Right forelimb (tissue), 1 donor: ENCODE results near the gene GABARAPL2.
"Not testable (repeated sequence)": the region's sequence is repeated elsewhere in the genome, so short reads cannot be mapped to it uniquely, and the experiment has no call there.

Source experiments
- DNase-seq: peaks from one replicate; pipeline ENCODE4 v3.0.0-alpha.2; 2018

GABARAPL2 gene

DNA sequence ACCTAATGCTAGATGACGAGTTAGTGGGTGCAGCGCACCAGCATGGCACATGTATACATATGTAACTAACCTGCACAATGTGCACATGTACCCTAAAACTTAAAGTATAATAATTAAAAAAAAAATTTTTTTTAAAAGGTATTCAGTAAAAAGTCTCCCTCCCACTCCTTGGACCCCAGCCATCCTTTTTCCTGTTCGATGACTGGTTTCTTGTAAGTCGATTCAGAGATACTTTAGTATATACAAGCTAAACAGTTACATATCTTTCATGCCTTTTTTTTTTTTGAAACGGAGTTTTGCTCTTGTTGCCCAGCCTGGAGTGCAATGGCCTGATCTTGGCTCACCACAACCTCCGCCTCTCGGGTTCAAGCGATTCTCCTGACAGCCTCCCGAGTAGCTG lies 25.7 kb downstream of the GABARAPL2 start:
- DNase-seq = not testable (repeated sequence)

DNA sequence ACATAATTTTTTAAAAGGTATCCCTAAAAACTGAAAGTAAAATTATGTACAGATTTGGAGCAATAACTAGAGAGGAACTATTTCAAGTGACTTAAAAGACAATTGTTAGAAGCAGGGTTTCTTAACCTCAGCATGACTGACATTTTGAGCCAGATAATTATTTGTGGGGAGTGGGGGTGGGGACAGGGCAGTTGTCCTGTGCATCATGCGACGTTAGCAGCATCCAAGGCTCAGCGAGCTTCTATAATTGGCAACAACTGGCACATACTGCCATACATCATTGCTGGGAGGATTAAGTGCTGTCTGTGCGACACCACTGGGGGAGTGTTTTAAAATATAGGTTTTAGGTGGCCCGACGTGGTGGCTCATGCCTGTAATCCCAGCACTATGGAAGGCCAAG lies 27.1 kb downstream of the GABARAPL2 start:
- DNase-seq = no peak

GRCh38 chr16:75593825-75594820 lies 27.9 kb downstream of the GABARAPL2 start:
- DNase-seq = no peak

GRCh38 chr16:75599452-75600277 lies 33.5 kb downstream of the GABARAPL2 start:
- no peak for DNase-seq

- no peak for DNase-seq
These were observed 37.1 kb downstream of the GABARAPL2 start for GRCh38 chr16:75603241-75603640.

- no peak for DNase-seq
These were observed 40.3 kb downstream of the GABARAPL2 start for GRCh38 chr16:75606507-75606906.

DNA sequence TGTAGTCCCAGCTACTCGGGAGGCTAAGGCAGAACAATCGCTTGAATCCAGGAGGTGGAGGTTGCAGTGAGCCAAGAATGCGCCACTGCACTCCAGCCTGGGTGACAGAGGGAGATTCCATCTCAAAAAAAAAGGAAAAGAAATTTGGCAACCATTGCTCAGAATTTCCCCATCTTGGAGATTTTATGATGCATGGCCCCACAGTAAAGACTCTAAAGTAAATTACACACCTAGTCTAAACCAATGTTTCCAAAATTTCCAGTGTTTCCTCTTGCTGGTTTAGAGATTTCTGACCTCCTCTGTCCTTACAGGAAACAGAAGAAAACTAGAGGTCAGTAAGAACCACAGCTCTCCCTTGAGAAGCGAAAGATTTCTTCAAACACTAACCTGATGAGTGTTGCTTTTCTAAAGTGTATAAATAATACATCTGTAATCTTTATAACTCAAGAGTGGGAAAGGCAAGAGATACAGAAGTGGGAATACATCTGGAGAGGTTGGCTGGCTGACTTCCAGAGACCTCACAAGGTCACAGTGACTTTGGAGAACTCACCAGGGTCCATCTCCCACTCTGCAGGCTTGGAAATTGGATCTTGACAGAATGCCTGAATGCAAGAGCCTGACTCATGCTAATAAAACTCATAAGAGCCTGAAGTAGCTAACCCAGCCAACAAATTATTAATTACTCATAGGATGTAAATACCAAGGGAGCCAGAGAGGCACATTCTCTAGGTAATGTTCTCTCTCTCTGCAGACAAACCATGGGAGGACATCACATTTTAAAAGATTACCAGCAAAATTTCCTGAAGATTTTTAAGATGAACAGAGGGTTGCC lies 48.1 kb downstream of the GABARAPL2 start:
- DNase-seq = no peak

DNA sequence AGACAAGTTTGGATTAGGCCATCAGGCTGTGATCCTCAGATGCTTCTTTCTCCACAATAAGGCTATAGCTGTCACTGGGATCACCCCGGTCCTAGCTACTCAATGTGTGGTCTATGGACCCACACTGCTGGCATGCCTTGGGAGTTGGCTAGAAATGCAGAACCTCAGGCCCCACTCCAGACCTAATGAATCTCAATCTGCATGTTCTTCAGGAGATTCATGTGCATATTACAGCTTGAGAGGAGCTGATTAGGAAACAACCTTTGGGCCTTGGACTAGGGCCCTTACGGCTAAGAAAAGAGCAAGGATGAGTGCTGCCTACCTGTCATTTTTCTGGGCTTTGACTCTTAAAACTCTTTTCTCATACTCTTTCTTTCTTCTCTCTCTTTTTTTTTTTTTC lies 49.4 kb downstream of the GABARAPL2 start:
- no peak for DNase-seq

GRCh38 chr16:75616521-75617010 lies 50.4 kb downstream of the GABARAPL2 start:
- no peak for DNase-seq

DNA sequence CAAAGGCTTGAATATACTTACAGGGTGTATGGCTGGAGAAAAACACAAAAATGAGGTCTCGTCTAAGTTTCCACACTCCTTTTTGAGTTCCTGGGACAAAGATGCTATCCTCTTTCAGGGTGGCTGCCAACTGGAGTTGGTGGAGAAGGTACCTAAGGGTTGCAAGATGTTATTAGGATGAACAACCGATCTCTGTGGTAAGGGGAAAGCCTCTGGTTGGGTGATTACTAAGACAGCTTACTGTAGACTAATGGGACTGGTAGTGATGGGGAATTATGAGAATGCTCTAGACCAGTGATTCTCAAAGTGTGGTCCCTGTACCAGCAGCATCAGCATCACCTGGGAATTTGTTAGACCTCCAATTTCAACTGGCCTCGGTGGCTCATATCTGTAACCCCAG lies 50.9 kb downstream of the GABARAPL2 start:
- DNase-seq = no peak

DNA sequence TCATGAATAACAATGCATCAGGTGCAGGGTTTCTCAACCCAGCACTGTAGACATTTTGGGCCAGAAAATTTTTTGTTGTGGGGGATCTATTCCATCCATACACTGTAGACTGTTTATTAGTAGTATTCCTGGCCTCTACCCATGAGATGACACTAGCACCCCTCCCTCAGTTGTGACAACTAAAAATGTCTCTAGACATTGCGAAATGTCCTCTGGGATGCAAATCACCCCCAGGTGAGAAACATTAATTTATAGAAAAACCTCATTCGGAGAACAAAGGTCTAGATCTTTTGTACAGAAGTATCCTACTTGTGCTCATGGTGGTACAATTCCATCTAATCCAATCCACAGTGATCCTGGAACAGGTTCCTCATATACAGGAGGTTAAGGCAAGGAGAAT lies 52.6 kb downstream of the GABARAPL2 start:
- DNase-seq = no peak

- no peak for DNase-seq
These were observed 54.4 kb downstream of the GABARAPL2 start for GRCh38 chr16:75620326-75621169.

DNA sequence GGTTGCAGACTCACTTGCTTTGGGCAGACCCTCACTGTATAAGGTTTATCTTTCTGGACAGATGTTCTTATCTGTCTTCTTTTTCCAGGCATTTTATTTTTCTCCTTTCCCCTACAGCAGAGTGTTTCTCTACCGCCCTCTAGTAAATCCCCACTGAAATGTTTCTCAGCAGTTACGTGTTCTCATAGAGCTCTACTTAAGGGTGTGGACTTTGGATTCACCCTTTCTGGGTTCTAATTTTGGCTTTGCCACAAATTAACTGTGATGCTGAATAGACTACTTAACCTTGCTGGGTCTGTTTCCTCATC lies 54.9 kb downstream of the GABARAPL2 start:
- DNase-seq = no peak

- peak; percentile 98 for DNase-seq
These were observed 56.8 kb downstream of the GABARAPL2 start, which contains the start of gene ADAT1 for GRCh38 chr16:75622761-75623605. Gene ADAT1, minus strand, starts transcription at chr16:75623281. Its CDS starts 2,482 bp downstream, at chr16:75620799.

DNA sequence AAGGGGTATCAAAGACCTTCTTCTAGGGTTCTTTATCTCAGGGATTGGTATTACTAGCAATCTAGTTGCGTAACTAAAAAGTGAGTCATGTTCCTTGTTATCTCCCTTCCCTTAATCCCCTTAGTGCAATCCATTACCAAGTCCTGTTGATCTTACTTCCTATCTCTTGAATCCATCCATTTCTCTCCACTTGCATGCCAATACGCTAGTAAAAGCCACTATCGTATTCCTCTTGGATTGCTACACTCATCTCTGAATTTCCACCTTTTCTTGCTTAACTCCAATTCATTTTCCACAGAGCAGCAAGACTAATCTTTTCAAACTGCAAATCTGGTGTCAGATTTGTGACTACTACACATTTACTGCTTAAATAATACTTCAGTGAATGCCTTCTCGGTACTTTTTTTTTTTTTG lies 58.7 kb downstream of the GABARAPL2 start:
- DNase-seq = no peak

- no peak for DNase-seq
These were observed 60.6 kb downstream of the GABARAPL2 start for GRCh38 chr16:75626806-75627205.
